ENCODE data around the gene KCNE4.

- TF ChIP-seq CTCF (conservative IDR thresholded peaks at IDR 0.05 in 1 of 2, IDR thresholded peaks at IDR 0.05 in 1 of 2; ENCODE audit: low read depth in 1 of 2, low read length in 2 of 2) (no peak), EZH2 (IDR thresholded peaks at IDR 0.05; ENCODE audit: low read length, missing control alignments) (no peak)
Measured at GRCh38 chr2:223068071-223068470, 16.1 kb downstream of the KCNE4 start.

Data from fibroblast of lung (primary cell).